GM10847 (cell line): ENCODE results near the gene QRICH2.

Experiments
- POLR2A ChIP-seq: IDR thresholded peaks from 2 replicates; pipeline ENCODE4 v1.6.1; 2011; ENCODE audit not compliant: insufficient read length; ENCODE audit errors: extremely low read depth

QRICH2 gene

DNA sequence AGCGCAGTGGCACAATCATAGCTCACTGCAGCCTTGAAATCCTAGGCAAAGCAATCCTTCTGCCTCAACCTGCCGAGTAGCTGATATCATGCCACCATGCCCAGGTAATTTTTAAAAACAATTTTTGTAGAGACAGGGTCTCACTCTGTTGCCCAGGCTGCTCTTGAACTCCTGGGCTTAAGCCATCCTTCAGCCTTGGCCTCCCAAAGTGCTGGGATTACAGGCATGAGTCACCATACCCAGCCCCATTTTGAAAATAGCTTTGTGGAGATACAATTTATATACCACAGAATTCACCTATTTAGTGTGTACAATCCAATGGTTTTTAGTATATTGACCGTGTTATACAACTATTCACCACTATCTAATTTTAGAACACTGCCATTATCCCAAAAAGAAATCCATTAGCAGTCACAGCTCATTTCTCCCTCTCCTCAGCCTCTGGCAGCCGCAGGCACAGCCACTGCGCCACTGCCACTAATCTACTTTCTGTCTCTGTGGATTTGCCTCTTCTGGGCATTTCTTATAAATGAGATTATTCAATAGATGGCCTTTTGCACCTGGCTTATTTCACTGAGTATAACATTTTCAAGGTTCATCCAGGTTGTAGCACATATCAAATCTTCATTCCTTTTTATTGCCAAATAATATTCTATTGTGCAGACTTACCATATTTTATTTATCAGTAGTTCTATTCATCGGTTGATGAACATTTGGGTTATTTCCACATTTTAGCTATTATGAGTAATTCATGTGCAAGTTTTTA is 74.3 kb downstream of the QRICH2 start:
- no peak for TF ChIP-seq POLR2A

DNA sequence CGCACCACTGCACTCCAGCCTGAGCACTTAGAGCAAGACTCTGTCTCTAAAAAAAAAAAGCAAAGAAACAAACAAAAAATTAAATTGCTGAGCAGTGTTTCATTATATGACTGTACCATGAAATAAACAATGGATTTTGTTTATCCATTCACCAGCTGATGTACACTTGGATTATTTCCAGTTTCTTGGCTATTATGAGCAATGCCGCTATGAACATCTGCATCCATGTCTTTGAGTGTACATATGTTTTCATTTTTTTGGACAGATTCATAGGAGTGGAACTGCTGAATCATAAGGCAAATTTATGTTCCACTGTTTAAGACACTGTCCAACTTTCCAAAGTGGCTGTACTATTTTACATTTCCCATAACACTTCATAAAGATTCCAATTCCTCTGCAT is 75.7 kb downstream of the QRICH2 start:
- no peak for TF ChIP-seq POLR2A
